GM10248 (cell line): ENCODE measurements around the gene NBL1.
A peak's percentile ranks its signal among the peaks of the same experiment; 100 is the strongest.

Experiments
- CTCF ChIA-PET: fragments of 300-600 bp; sonication (Branson Sonifier 250); formaldehyde crosslinking; extraction: SDS; loops from one replicate; lab custom pipeline; 2021; ENCODE audit warnings: antibody characterized with exemption; lab: Yijun Ruan, JAX
- POLR2A ChIA-PET: fragments of 350-650 bp; sonication (Branson Sonifier 250); formaldehyde crosslinking; extraction: SDS; loops from one replicate; lab custom pipeline; 2020; ENCODE audit warnings: antibody characterized with exemption; lab: Yijun Ruan, JAX
- DNase-seq: peaks from one replicate; pipeline ENCODE4 v3.0.0; 2012; ENCODE audit errors: extremely low spot score
- CTCF ChIP-seq: IDR thresholded peaks from 2 replicates; pipeline ENCODE4 v1.5.1; 2012; ENCODE audit warnings: mild to moderate bottlenecking, low read depth; ENCODE audit errors: extremely low read depth, missing control alignments, control extremely low read depth

The NBL1 gene

GRCh38 chr1:19675797-19676196 is 31.7 kb downstream of the NBL1 start:
- ChIA-PET POLR2A (no interaction called here), CTCF (interaction anchor here (2.7 to 2.8 kb wide), 2 partner anchors 14 to 29 kb away, joined by 10 to 18 read pairs; no protein-coding TSS in a partner anchor)
- no peak for DNase-seq
- TF ChIP-seq CTCF: no peak

DNA sequence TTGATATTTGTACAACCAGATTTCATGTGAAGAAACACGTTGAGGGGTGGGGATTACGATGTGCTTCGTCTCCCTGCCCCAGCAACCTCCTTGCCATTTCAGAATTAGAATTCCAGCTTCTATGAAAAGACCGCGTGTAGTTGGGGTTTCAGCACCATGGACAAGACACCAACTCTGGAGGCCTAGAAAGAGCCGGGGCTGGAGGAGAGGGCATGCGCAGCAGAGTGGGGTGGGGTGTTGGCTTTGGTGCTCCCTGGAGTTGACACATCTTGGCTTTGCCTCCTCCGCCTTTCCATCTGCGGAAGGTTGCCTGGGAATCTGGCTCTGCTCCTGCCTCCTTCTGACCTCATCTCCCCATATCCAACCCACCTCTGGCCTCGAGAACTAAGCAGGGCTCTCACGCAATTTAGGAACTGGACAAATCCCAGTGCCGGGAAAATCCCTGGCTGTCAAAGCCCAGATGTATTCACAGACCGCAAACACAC is 32.4 kb downstream of the NBL1 start:
- POLR2A ChIA-PET: no interaction called here
- CTCF ChIA-PET: interaction anchor here (1.4 to 2.8 kb wide), 3 partner anchors 15 to 28 kb away, joined by 3 to 18 read pairs (median 10); no protein-coding TSS in a partner anchor
- DNase-seq: peak; percentile 44
- TF ChIP-seq CTCF: no peak

- CTCF ChIA-PET: interaction anchor here (2.7 to 2.8 kb wide), 2 partner anchors 17 to 26 kb away, joined by 10 to 18 read pairs; no protein-coding TSS in a partner anchor
- no peak for TF ChIP-seq CTCF
- no peak for DNase-seq
- POLR2A ChIA-PET: no interaction called here
These were observed 34.4 kb downstream of the NBL1 start for GRCh38 chr1:19678493-19678892.

- POLR2A ChIA-PET: no interaction called here
- DNase-seq: no peak
- CTCF ChIA-PET: interaction anchor here (0.7 to 2.8 kb wide), 2 partner anchors 25 kb away, joined by 3 to 10 read pairs; no protein-coding TSS in a partner anchor
- no peak for TF ChIP-seq CTCF
These were observed 34.9 kb downstream of the NBL1 start for GRCh38 chr1:19678931-19679453.

DNA sequence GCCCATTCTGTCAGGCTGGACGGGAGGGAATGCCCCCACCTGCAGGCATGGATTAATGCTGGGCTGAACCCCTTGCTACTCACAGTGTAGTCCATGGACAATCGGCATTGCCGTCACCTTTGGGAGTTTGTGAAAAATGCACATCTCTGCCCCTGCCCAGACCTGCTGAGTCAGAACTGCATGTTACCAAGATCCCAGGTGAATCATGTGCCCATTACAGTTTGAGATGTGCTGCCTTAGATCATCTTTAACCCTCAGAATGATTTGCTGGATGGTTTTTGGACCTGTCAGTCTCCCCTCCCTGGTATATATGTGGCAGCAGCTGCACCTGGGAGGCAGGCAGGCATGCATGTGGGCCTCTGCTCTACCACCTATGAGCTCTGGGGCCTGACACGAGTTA is 35.6 kb downstream of the NBL1 start:
- no peak for DNase-seq
- CTCF ChIA-PET: interaction anchor here (0.7 kb wide), 1 partner anchor 25 kb away, joined by 3 read pairs; no protein-coding TSS in a partner anchor
- POLR2A ChIA-PET: no interaction called here
- TF ChIP-seq CTCF: no peak

DNA sequence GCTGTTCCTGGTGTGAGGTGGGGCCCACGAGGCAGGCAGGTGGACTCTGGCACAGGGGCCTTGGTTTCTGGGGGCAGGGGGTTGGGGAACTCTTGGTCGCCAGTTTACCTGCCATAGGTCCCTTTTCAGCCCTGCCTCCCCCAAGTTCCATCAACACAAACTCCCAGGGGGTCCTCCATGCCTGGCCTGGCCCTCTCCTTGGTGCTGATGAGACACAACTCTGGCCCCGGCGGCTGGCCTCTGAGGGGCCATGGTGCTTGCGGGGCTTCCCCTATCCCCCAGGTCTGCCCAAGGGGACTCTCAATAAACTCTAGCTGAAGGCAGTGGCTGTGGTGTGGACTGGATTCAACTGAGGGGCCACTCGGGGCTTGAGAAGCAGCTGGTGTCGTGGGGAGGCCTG is 36.5 kb downstream of the NBL1 start:
- ChIA-PET POLR2A (no interaction called here), CTCF (interaction anchor here (1.1 to 3.1 kb wide), 3 partner anchors 19 to 202 kb away, joined by 3 to 19 read pairs (median 16); partner anchors contain the start of gene OTUD3)
- TF ChIP-seq CTCF: no peak
- no peak for DNase-seq
